Measurements from ENCODE around the gene CNTNAP2. TPM values are rescaled to one million over a fixed set of nuclear protein-coding genes. Genes with fewer than 3 reads are reported as not detected.

The CNTNAP2 gene
- total and polyA plus RNA-seq, 8 donors, result 0.94 to 42.5 (median 38.6) TPM

GRCh38 chr7:148230883-148231282, 2114.3 kb downstream of the CNTNAP2 start:
- no peak for ATAC-seq

GRCh38 chr7:148232784-148233183, 2116.2 kb downstream of the CNTNAP2 start:
- no peaks in the 10 kb centered on the region for H3K27me3 ChIP-seq

More at GRCh38 chr7:148230883-148231282, 2114.3 kb downstream of the CNTNAP2 start:
- Histone ChIP-seq H3K36me3 (no peaks in the 10 kb centered on the region), H3K4me3 (no peak overlapping the region), H3K27ac (no peak overlapping the region), H3K9me3 (no peaks in the 10 kb centered on the region), H3K27me3 (no peaks in the 10 kb centered on the region), H3K4me1 (no peaks in the 10 kb centered on the region)
- DNase-seq, result no peak
- no peak for TF ChIP-seq CTCF (IDR thresholded peaks at IDR 0.05)
- intact Hi-C loops (cut with DNase I), result no loop called here

DNA sequence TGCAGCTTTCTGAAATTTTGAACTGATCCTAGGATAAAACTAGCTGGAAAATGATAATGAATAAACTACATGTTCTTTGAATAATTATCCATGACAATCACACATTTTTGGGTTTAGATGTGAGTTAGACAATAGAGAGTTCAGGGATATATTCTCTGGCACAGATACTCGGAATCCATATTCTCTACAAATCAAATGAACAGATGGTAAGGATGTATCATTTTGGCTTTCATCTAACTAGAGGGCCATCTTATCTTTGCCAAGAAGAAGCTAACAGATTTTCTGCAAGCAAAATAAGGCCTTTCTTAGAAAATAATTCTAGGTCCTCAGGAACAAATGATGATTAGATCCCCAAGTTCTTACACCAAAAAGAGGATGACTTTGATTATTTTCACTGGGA, 2118.1 kb downstream of the CNTNAP2 start:
- no peak for ATAC-seq
- H3K36me3 ChIP-seq, result no peaks in the 10 kb centered on the region

More at GRCh38 chr7:148232784-148233183, 2116.2 kb downstream of the CNTNAP2 start:
- no peak overlapping the region for H3K27ac ChIP-seq
- ATAC-seq (no peak), DNase-seq (no peak)
- intact Hi-C loops (cut with DNase I), result no loop called here
- H3K4me1 ChIP-seq, result no peaks in the 10 kb centered on the region
- no peaks in the 10 kb centered on the region for H3K9me3 ChIP-seq
- no peaks in the 10 kb centered on the region for H3K36me3 ChIP-seq
- H3K4me3 ChIP-seq, result no peak overlapping the region
- no peak for TF ChIP-seq CTCF (IDR thresholded peaks at IDR 0.05)

DNA sequence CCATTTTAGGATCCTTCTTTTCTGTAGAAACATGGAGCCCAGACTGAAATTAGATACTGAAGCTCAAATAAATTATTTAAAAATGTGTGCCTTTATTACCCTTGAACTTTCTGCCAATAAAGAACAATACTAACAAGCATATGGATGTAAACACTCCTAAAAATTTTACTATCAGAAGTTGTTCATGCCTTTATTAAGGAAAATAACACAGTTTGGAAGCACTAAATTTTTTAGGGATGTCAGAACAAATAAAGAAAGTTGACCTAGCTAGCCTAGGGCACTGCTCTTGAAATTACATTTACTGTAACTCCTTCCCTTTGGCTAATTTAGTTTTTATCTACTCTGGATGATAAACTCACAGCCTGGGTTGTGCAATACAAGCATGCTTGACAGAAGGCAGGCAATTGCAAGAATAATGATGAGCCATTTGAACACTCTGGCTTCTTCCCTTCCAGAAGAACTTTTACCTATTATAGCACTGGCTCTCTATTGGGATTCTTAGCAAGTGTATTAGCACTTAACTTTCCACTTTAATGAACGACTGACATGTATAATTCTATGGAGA, 2122.2 kb downstream of the CNTNAP2 start:
- ATAC-seq (no peak), DNase-seq (no peak)
- Histone ChIP-seq H3K4me1 (no peaks in the 10 kb centered on the region), H3K27ac (no peak overlapping the region), H3K4me3 (no peak overlapping the region), H3K36me3 (no peaks in the 10 kb centered on the region), H3K27me3 (no peaks in the 10 kb centered on the region), H3K9me3 (no peaks in the 10 kb centered on the region)
- intact Hi-C loops (cut with DNase I), result no loop called here
- TF ChIP-seq CTCF (IDR thresholded peaks at IDR 0.05), result no peak

More for the DNA sequence above, 2118.1 kb downstream of the CNTNAP2 start:
- Histone ChIP-seq H3K27me3 (no peaks in the 10 kb centered on the region), H3K27ac (no peak overlapping the region), H3K4me3 (no peak overlapping the region), H3K4me1 (no peaks in the 10 kb centered on the region), H3K9me3 (no peaks in the 10 kb centered on the region)
- intact Hi-C loops (cut with DNase I), result no loop called here
- DNase-seq, result no peak
- TF ChIP-seq CTCF (IDR thresholded peaks at IDR 0.05), result no peak

GRCh38 chr7:148241700-148242293, 2125.2 kb downstream of the CNTNAP2 start:
- TF ChIP-seq CTCF (IDR thresholded peaks at IDR 0.05), result no peak
- Histone ChIP-seq H3K36me3 (no peaks in the 10 kb centered on the region), H3K4me3 (no peak overlapping the region), H3K27ac (no peak overlapping the region), H3K27me3 (no peaks in the 10 kb centered on the region), H3K4me1 (no peaks in the 10 kb centered on the region), H3K9me3 (no peaks in the 10 kb centered on the region)
- DNase-seq (no peak), ATAC-seq (no peak)
- intact Hi-C loops (cut with DNase I), result no loop called here

All from left lung (tissue), 10 donors.